SU-DHL-6 (cell line): ENCODE results near the gene FGF13.

Source experiments
- H2AFZ ChIP-seq: fragments of 200-600 bp; sonication (generic); 2 replicates; pipeline ENCODE4 v1.6.1; 2014; ENCODE audit warnings: low read depth, mild to moderate bottlenecking, moderate library complexity, mixed read lengths, antibody characterized with exemption, low read length; ENCODE audit not compliant: severe bottlenecking
- H3F3A ChIP-seq: fragments of 200-600 bp; shearing (Covaris generic); 2 replicates; pipeline ENCODE4 v1.6.0; 2016; ENCODE audit warnings: antibody characterized with exemption, mild to moderate bottlenecking; ENCODE audit not compliant: insufficient read depth
- H3K27ac ChIP-seq: fragments of 200-600 bp; sonication (generic); 2 replicates; pipeline ENCODE4 v1.5.1; 2016; ENCODE audit warnings: low read depth, mild to moderate bottlenecking, low read length, moderate library complexity, mixed read lengths
- H3K27me3 ChIP-seq: fragments of 200-600 bp; sonication (generic), shearing (Covaris generic); 2 replicates; pipeline ENCODE4 v1.6.0; 2014; ENCODE audit warnings: mild to moderate bottlenecking, low read length
- H3K36me3 ChIP-seq: fragments of 200-600 bp; sonication (generic); 2 replicates; pipeline ENCODE4 v1.6.1; 2014; ENCODE audit warnings: mild to moderate bottlenecking, low read length, mixed read lengths
- H3K4me2 ChIP-seq: fragments of 300-600, 200-600 bp; shearing (Covaris generic), sonication (generic); 2 replicates; pipeline ENCODE4 v1.6.0; 2014; ENCODE audit warnings: low read length, low read depth, mild to moderate bottlenecking; ENCODE audit not compliant: poor library complexity, severe bottlenecking
- H3K4me3 ChIP-seq: fragments of 200-600 bp; sonication (generic); 2 replicates; pipeline ENCODE4 v1.5.1; 2014; ENCODE audit warnings: antibody characterized with exemption, low read length, mild to moderate bottlenecking, mixed read lengths; ENCODE audit not compliant: insufficient read depth, poor library complexity, severe bottlenecking
- H3K79me2 ChIP-seq: fragments of 200-600 bp; sonication (generic); 2 replicates; pipeline ENCODE4 v1.6.1; 2014; ENCODE audit warnings: mild to moderate bottlenecking, low read length, moderate library complexity; ENCODE audit not compliant: insufficient read depth
- H3K9ac ChIP-seq: fragments of 200-600 bp; sonication (generic); 2 replicates; pipeline ENCODE4 v1.7.0; 2014; ENCODE audit warnings: mild to moderate bottlenecking, low read length
- H3K9me2 ChIP-seq: fragments of 200-600 bp; sonication (generic); replicated peaks from 2 replicates; pipeline ENCODE4 v1.6.1; 2014; ENCODE audit warnings: low read length; ENCODE audit not compliant: insufficient read depth
- H3K9me3 ChIP-seq: fragments of 200-600 bp; sonication (generic); 2 replicates; pipeline ENCODE4 v1.6.1; 2014; ENCODE audit warnings: low read length, mixed read lengths; ENCODE audit not compliant: insufficient read depth
- H4K20me1 ChIP-seq: fragments of 200-600 bp; sonication (generic); 2 replicates; pipeline ENCODE4 v1.6.1; 2014; ENCODE audit warnings: low read depth, mild to moderate bottlenecking, antibody characterized with exemption, low read length, moderate library complexity, mixed read lengths
- CTCF ChIP-seq: fragments of 200-600 bp; sonication (generic); IDR thresholded peaks from one replicate; pipeline ENCODE4 v1.5.1; 2017; ENCODE audit warnings: antibody characterized with exemption, mild to moderate bottlenecking, low read length, moderate library complexity; ENCODE audit not compliant: insufficient read depth, poor library complexity, severe bottlenecking
- EZH2phosphoT487 ChIP-seq: fragments of 200-600 bp; sonication (generic), shearing (Covaris generic); conservative IDR thresholded peaks from 2 replicates; pipeline ENCODE4 v1.6.1; 2018; ENCODE audit warnings: mild to moderate bottlenecking, antibody characterized with exemption, low read length, moderate library complexity, mixed read lengths

Gene FGF13

GRCh38 chrX:138742217-138742616 lies 30.7 kb upstream of the FGF13 start:
- no peaks in the 10 kb centered on the region for H4K20me1 ChIP-seq
- no peak overlapping the region for H3K4me3 ChIP-seq
- no peaks in the 10 kb centered on the region for H3K27me3 ChIP-seq
- no peak overlapping the region for H3K27ac ChIP-seq
- no peaks in the 10 kb centered on the region for H3F3A ChIP-seq
- no peak overlapping the region for H2AFZ ChIP-seq
- no peak overlapping the region for H3K9ac ChIP-seq
- no peak for TF ChIP-seq EZH2phosphoT487
- TF ChIP-seq CTCF, result no peak
- no peaks in the 10 kb centered on the region for H3K79me2 ChIP-seq
- H3K36me3 ChIP-seq, result no peaks in the 10 kb centered on the region
- H3K4me2 ChIP-seq, result no peak overlapping the region
- no peaks in the 10 kb centered on the region for H3K9me2 ChIP-seq
- no peaks in the 10 kb centered on the region for H3K9me3 ChIP-seq

- no peak overlapping the region for H3K27ac ChIP-seq
- no peaks in the 10 kb centered on the region for H3K36me3 ChIP-seq
- H4K20me1 ChIP-seq, result no peaks in the 10 kb centered on the region
- H3K4me2 ChIP-seq, result no peak overlapping the region
- no peaks in the 10 kb centered on the region for H3K79me2 ChIP-seq
- H2AFZ ChIP-seq, result no peak overlapping the region
- H3K4me3 ChIP-seq, result no peak overlapping the region
- no peaks in the 10 kb centered on the region for H3F3A ChIP-seq
- no peak for TF ChIP-seq CTCF
- no peak for TF ChIP-seq EZH2phosphoT487
- no peaks in the 10 kb centered on the region for H3K9me3 ChIP-seq
- no peaks in the 10 kb centered on the region for H3K27me3 ChIP-seq
- no peak overlapping the region for H3K9ac ChIP-seq
- H3K9me2 ChIP-seq, result no peaks in the 10 kb centered on the region
Observed at GRCh38 chrX:138740341-138740740, 28.8 kb upstream of the FGF13 start.

- Histone ChIP-seq H3K27ac (no peak overlapping the region), H4K20me1 (no peaks in the 10 kb centered on the region), H3K4me3 (no peak overlapping the region), H3K9me3 (no peaks in the 10 kb centered on the region), H3K9ac (no peak overlapping the region), H3K27me3 (no peaks in the 10 kb centered on the region), H3F3A (no peaks in the 10 kb centered on the region), H3K4me2 (no peak overlapping the region), H3K36me3 (no peaks in the 10 kb centered on the region), H2AFZ (no peak overlapping the region), H3K9me2 (no peaks in the 10 kb centered on the region), H3K79me2 (no peaks in the 10 kb centered on the region)
- TF ChIP-seq CTCF (no peak), EZH2phosphoT487 (no peak)
Observed at GRCh38 chrX:138723301-138723700, 11.8 kb upstream of the FGF13 start.

- Histone ChIP-seq H3K27me3 (no peaks in the 10 kb centered on the region), H4K20me1 (no peaks in the 10 kb centered on the region), H3K4me3 (no peak overlapping the region), H3K36me3 (no peaks in the 10 kb centered on the region), H3K9ac (no peak overlapping the region), H3K9me3 (no peaks in the 10 kb centered on the region), H2AFZ (no peak overlapping the region), H3K4me2 (no peak overlapping the region), H3F3A (no peaks in the 10 kb centered on the region), H3K27ac (no peak overlapping the region), H3K79me2 (no peaks in the 10 kb centered on the region), H3K9me2 (no peaks in the 10 kb centered on the region)
- no peak for TF ChIP-seq EZH2phosphoT487
- TF ChIP-seq CTCF, result no peak
Observed at GRCh38 chrX:138719396-138719795, 7.9 kb upstream of the FGF13 start.
